Aorta (tissue), 5 donors: ENCODE data around the gene MKLN1. TPM values are rescaled to one million over a fixed set of nuclear protein-coding genes. Genes with fewer than 3 reads are reported as not detected.

Source experiments
- ATAC-seq: fragments of 200-7000 bp; cut with Tn5 transposase; one replicate; pipeline ENCODE4 v1.9.1; 2022; ENCODE audit warnings: moderate library complexity; ENCODE audit not compliant: low FRiP score
- DNase-seq, 2 donors: peaks; one replicate each; pipeline ENCODE4 v3.0.0-alpha.2; 2020
- H3K27ac ChIP-seq, 2 donors: one replicate each; pipeline ENCODE4 v1.5.1; 2013; ENCODE audit warnings: low read length in 2 of 2, mild to moderate bottlenecking in 2 of 2, moderate library complexity in 2 of 2, control low read depth in 1 of 2, inconsistent platforms in 1 of 2, low read depth in 1 of 2
- H3K27me3 ChIP-seq, 2 donors: one replicate each; pipeline ENCODE4 v1.6.1; 2013; ENCODE audit warnings: control low read depth in 1 of 2, low read length in 1 of 2, mild to moderate bottlenecking in 1 of 2, moderate library complexity in 1 of 2; ENCODE audit not compliant: insufficient read depth in 2 of 2, control insufficient read depth in 1 of 2
- H3K36me3 ChIP-seq, 2 donors: one replicate each; pipeline ENCODE4 v1.6.1; 2013; ENCODE audit warnings: control low read depth in 1 of 2, low read length in 1 of 2, mild to moderate bottlenecking in 1 of 2; ENCODE audit not compliant: insufficient read depth in 2 of 2, control insufficient read depth in 1 of 2
- H3K4me1 ChIP-seq, 2 donors: one replicate each; pipeline ENCODE4 v1.6.1; 2013; ENCODE audit warnings: low read length in 2 of 2, control low read depth in 1 of 2, mild to moderate bottlenecking in 1 of 2, moderate library complexity in 1 of 2; ENCODE audit not compliant: insufficient read depth in 2 of 2, control insufficient read depth in 1 of 2
- H3K4me3 ChIP-seq, 2 donors: one replicate each; pipeline ENCODE4 v1.5.1; 2013; ENCODE audit warnings: low read length in 2 of 2, control low read depth in 1 of 2, mild to moderate bottlenecking in 1 of 2
- H3K9me3 ChIP-seq: one replicate; pipeline ENCODE4 v1.6.1; 2013; ENCODE audit warnings: mild to moderate bottlenecking, low read length; ENCODE audit not compliant: control insufficient read depth
- WGBS, 2 donors: extraction: QIAGEN DNeasy Blood & Tissue Kit; methylation state at CpG; one replicate each; pipeline ENCODE4 v1.1.7; 2013; 5-methylcytosine and 5-hydroxymethylcytosine counted together
- intact Hi-C, 2 donors: fragments of 100-400 bp; cut with DNase I; formaldehyde crosslinking; loops; one replicate each; pipeline versions ENCODE4 v1.14.2 to v1.15.0; 2022
- polyA plus RNA-seq, 2 donors: library from polyadenylated mRNA; stranded (reverse); fragments of 200-250 nt; gene quantifications; one replicate each; pipeline ENCODE4 v1.2.3, GENCODE V29; 2013
- total RNA-seq, 2 donors: library from RNA; stranded (reverse); fragmentation: NEBNext Ultra II Directional; extraction: Animal tissue kit (Norgen Biotek cat#: 25700); gene quantifications; one replicate each; pipeline ENCODE4 v1.2.1, GENCODE V29; 2021
- donor health status: healthy with polysubstance abuse.
- donor health status: Bipolar disorder and iron deficiency.
- donor health status: DM: no; HTN: no; CAD: no.
- donor health status: DM: no; HTN: no; CAD: no.
- donor health status: DM: yes; HTN: yes; CAD: no.

The MKLN1 gene
- total and polyA plus RNA-seq, 4 donors: 11.5 to 91.6 (median 45.2) TPM

DNA sequence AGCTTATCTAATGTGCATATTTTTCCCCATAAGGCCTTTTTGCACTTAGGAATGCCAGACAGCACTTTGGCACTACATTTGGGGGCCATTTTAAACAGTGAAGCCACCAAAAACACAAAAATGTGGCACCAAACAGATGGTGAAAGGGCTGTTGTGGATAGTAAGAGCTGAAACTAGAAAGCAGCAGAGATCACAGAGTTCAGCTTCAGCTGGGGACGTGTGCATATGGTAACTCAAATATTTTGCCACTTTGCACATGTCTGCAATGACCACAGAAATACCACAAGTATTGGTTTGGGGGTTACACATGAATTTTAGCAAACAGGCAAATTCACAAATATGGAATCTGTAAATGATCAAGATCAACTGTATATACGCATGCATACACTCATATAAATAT is 155.9 kb downstream of the MKLN1 start:
- Histone ChIP-seq H3K27me3 (no peaks in the 10 kb centered on the region), H3K36me3 (peaks cover 0 to 3% of the 10 kb centered on the region in 2 donors), H3K4me3 (no peak overlapping the region), H3K4me1 (peaks cover 3 to 4% of the 10 kb centered on the region in 2 donors), H3K27ac (no peak overlapping the region), H3K9me3 (no peaks in the 10 kb centered on the region)
- no peak for ATAC-seq
- WGBS, 2 donors: 93 to 96% methylated on average over 2 of the region's 2 CpGs
- no peak for DNase-seq
- intact Hi-C loops: no loop called here

DNA sequence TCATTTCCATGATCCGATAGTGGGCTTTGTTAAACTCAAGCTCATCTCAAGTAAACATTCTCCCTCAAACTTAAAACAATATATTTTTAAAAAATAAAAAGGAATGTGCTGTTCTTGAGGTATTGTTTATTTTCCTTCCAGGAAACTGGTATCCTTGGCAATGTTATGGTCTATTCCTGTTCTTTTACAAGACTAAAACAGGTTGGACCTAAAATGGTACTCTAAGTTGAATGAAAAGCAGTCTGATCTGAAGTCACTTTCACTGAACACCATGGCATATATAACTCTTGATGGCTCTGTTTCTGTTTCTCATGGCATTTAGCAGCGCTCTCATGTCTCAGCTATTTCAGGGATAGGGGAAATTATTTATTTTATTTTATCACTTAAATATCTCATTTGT is 158.7 kb downstream of the MKLN1 start:
- intact Hi-C loops: no loop called here
- Histone ChIP-seq H3K4me3 (no peak overlapping the region), H3K9me3 (no peaks in the 10 kb centered on the region), H3K27ac (no peak overlapping the region), H3K36me3 (peaks cover 0 to 3% of the 10 kb centered on the region in 2 donors), H3K27me3 (no peaks in the 10 kb centered on the region), H3K4me1 (peaks cover 3 to 4% of the 10 kb centered on the region in 2 donors)
- 33 to 50% methylated on average over 2 of the region's 2 CpGs for WGBS, 2 donors
- DNase-seq (no peak), ATAC-seq (no peak)

DNA sequence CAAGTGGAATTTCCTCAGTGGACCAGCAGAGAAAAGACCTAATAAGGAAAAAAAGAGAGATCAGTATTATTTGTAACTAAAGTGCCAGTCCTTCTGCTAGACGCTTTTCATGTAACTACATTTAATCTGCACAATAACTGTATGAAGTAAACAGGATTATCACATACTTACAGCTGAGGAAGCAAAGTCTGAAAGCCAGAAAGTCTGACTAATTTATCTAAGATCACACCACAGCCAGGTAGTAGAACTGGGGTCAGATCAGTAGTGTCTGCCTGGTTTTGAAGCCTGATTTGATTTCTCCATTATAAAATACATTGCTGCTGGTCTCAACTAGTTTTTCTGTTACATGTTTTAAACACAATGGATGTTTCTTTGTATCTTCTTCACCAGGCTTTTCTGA is 159.5 kb downstream of the MKLN1 start:
- no peak overlapping the region for H3K27ac ChIP-seq
- H3K27me3 ChIP-seq: no peaks in the 10 kb centered on the region
- ATAC-seq (no peak), DNase-seq (no peak)
- 60% methylated on average over 1 of the region's 1 CpG for WGBS, 2 donors
- peaks cover 0 to 3% of the 10 kb centered on the region in 2 donors for H3K36me3 ChIP-seq
- no peaks in the 10 kb centered on the region for H3K9me3 ChIP-seq
- H3K4me1 ChIP-seq: peaks cover 3 to 4% of the 10 kb centered on the region in 2 donors
- intact Hi-C loops: no loop called here
- no peak overlapping the region for H3K4me3 ChIP-seq

DNA sequence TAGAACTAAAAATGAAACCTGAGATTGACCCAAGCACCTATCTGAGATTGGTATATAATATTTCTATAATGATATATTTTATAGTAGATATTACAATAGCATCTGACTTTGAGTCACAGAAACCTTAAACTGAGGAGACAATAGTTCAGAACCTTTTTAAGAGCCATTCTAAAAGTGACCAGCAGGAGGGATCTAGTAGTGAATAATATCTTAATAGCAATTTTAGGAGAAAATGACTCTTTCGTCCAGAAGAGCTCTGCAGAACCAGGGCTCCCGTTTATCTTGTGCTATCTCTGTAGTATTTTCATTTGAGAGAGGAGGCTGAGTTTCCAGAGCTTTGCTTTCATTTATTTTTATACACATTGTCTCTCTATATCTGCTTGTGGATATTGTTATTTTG is 160.7 kb downstream of the MKLN1 start:
- H3K4me3 ChIP-seq: no peak overlapping the region
- no peaks in the 10 kb centered on the region for H3K27me3 ChIP-seq
- WGBS, 2 donors: 73 to 75% methylated on average over 2 of the region's 2 CpGs
- H3K27ac ChIP-seq: no peak overlapping the region
- ATAC-seq (no peak), DNase-seq (no peak)
- H3K4me1 ChIP-seq: peaks cover 3 to 4% of the 10 kb centered on the region in 2 donors
- H3K9me3 ChIP-seq: no peaks in the 10 kb centered on the region
- H3K36me3 ChIP-seq: peaks cover 0 to 3% of the 10 kb centered on the region in 2 donors
- intact Hi-C loops: no loop called here

DNA sequence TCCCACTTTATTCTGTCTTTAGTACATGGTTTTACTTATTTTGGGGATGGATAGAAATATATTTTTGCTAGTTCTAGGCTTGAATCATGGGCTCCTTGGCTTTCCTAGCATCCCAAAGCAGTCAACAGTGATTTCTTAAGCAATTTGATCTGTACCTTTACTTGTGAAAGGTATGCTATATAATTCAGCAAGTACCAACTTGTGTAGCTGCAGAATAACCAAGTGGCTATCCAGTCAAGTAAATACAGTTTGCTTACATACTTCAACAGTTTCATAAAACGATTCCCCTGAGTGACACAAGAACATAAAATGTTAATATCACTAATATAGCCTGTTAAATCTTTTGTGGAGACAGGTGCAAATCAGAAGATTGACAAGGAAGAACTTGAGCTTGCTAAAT is 161.5 kb downstream of the MKLN1 start:
- peaks cover 0 to 3% of the 10 kb centered on the region in 2 donors for H3K36me3 ChIP-seq
- H3K4me1 ChIP-seq: peaks cover 3 to 4% of the 10 kb centered on the region in 2 donors
- H3K9me3 ChIP-seq: no peaks in the 10 kb centered on the region
- no peaks in the 10 kb centered on the region for H3K27me3 ChIP-seq
- ATAC-seq: no peak
- H3K27ac ChIP-seq: no peak overlapping the region
- no peak overlapping the region for H3K4me3 ChIP-seq
- WGBS, 2 donors: 84 to 88% methylated on average over 1 of the region's 1 CpG
- no peak for DNase-seq
- intact Hi-C loops: no loop called here

DNA sequence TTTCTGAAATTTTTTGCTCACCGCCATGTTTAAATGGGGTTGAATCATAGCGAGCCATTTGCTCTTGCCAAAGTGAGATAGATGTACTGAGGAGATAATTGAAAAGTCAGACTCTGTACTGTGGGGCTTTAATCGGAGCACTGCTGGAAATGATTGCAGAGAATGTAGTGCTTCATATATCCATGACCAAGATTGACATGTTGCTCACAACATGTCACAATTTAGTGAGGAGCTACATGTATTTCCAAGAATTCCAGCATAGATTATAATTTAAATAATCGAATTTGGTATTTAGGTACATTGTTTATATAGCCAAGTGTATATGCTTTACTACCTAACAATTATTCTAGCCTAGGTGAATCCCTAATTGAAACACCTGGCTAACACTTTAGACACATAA is 162.2 kb downstream of the MKLN1 start:
- no peak for DNase-seq
- no peaks in the 10 kb centered on the region for H3K27me3 ChIP-seq
- H3K4me1 ChIP-seq: peaks cover 3 to 4% of the 10 kb centered on the region in 2 donors
- 96 to 97% methylated on average over 4 of the region's 4 CpGs for WGBS, 2 donors
- ATAC-seq: no peak
- H3K36me3 ChIP-seq: peaks cover 0 to 3% of the 10 kb centered on the region in 2 donors
- no peaks in the 10 kb centered on the region for H3K9me3 ChIP-seq
- intact Hi-C loops: no loop called here
- no peak overlapping the region for H3K27ac ChIP-seq
- H3K4me3 ChIP-seq: no peak overlapping the region

DNA sequence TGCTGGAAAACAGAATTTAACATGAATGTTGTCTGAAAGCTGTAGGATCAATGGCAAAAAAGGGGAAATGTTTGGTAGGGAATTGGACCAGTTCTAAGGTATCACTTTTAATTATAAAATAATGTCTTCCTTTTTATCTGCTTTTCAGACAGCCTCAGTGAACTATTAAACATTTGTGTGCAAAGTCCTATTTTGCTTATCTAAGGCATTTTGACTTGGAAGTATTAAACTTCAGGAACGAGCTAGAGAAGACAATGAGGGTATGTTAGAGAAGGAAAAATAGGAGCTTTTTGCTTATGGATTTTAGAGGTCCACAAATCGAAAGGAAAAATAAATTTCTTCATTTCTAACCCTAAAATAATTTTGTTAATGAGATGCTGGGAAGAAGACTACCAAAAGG is 165.4 kb downstream of the MKLN1 start:
- ATAC-seq: no peak
- peaks cover 0 to 4% of the 10 kb centered on the region in 2 donors for H3K4me1 ChIP-seq
- H3K36me3 ChIP-seq: peaks cover 0 to 3% of the 10 kb centered on the region in 2 donors
- 89 to 93% methylated on average over 2 of the region's 2 CpGs for WGBS, 2 donors
- no peak for DNase-seq
- intact Hi-C loops: no loop called here
- H3K4me3 ChIP-seq: no peak overlapping the region
- H3K27ac ChIP-seq: no peak overlapping the region
- no peaks in the 10 kb centered on the region for H3K27me3 ChIP-seq
- H3K9me3 ChIP-seq: no peaks in the 10 kb centered on the region

DNA sequence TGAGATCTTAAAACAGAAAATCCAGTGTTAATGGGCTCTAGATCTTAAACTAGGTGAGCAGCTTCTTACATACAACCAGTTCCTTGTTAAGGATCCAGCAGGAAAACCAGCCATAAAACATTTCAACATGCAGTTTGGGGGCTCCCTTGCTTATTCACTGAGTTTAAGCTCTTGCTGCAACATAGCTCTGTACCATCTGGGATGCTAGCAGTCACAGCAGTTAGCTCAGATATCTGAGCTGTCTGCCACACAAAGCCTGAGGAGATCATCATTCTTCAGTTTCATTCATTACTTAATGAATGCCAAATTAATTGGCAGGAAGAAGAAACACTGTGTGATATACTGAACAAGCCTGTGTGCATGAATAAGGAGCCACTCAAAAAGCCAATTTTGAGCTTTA is 165.9 kb downstream of the MKLN1 start:
- H3K4me3 ChIP-seq: no peak overlapping the region
- no peak for ATAC-seq
- peaks cover 0 to 3% of the 10 kb centered on the region in 2 donors for H3K36me3 ChIP-seq
- H3K9me3 ChIP-seq: no peaks in the 10 kb centered on the region
- DNase-seq: no peak
- H3K27ac ChIP-seq: no peak overlapping the region
- no peaks in the 10 kb centered on the region for H3K27me3 ChIP-seq
- H3K4me1 ChIP-seq: peaks cover 0 to 4% of the 10 kb centered on the region in 2 donors
- intact Hi-C loops: no loop called here

DNA sequence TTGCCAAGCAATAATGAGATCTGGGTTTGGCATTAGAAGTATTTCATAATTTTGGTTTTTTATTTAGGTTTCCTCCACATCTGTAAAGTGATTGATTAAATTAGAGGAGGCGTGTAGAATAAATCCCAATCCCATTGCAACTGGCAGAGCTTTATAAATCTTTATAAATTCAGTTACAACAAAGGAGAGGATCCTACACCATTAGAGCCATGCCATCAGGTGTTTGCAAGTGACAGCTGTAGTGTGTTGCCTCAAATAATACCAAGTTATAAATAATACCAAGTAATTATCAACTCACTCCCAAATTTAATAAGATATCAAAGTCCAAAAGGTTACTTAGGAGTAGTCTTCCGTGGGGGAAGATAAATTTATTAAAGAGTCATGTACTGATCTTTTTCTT is 166.5 kb downstream of the MKLN1 start:
- no peaks in the 10 kb centered on the region for H3K27me3 ChIP-seq
- no peaks in the 10 kb centered on the region for H3K9me3 ChIP-seq
- H3K4me3 ChIP-seq: no peak overlapping the region
- peaks cover 0 to 4% of the 10 kb centered on the region in 2 donors for H3K4me1 ChIP-seq
- intact Hi-C loops: no loop called here
- H3K36me3 ChIP-seq: peaks cover 0 to 3% of the 10 kb centered on the region in 2 donors
- DNase-seq (no peak), ATAC-seq (no peak)
- no peak overlapping the region for H3K27ac ChIP-seq
- WGBS, 2 donors: 98% methylated on average over 2 of the region's 2 CpGs
